Measurements from ENCODE around the gene GANAB. TPM values are rescaled to one million over a fixed set of nuclear protein-coding genes. Genes with fewer than 3 reads are reported as not detected.
A peak's percentile ranks its signal among the peaks of the same experiment; 100 is the strongest.
"Not testable (repeated sequence)": the region's sequence is repeated elsewhere in the genome, so short reads cannot be mapped to it uniquely, and the experiment has no call there.

Gene GANAB
- 100 to 1,000 TPM; 349 to 398 (median 360) TPM for polyA plus RNA-seq (ENCODE audit: insufficient read length in 3 of 3)
- long read RNA-seq, donor 1, transcript GANAB-202 (24 exons, 3,608 nt): major isoform, 11 of 81 reads
- long read RNA-seq, donor 1, partial matches to known transcripts: 64 of 81 reads
- long read RNA-seq, donor 1, other reads (novel, unspliced or antisense): 0 of 81 reads
- long read RNA-seq, donor 2, transcript GANAB-202 (24 exons, 3,608 nt): major isoform, 12 of 79 reads
- long read RNA-seq, donor 2, transcript GANAB-208 (4 exons, 608 nt): minor isoform, 7 of 79 reads
- long read RNA-seq, donor 2, partial matches to known transcripts: 58 of 79 reads
- long read RNA-seq, donor 2, other reads (novel, unspliced or antisense): 0 of 79 reads
- long read RNA-seq, donor 3, transcript GANAB-208 (4 exons, 608 nt): minor isoform, 5 of 125 reads
- long read RNA-seq, donor 3, transcript GANAB-202 (24 exons, 3,608 nt): major isoform, 20 of 125 reads
- long read RNA-seq, donor 3, transcript GANAB-201 (25 exons, 3,906 nt): minor isoform, 7 of 125 reads
- long read RNA-seq, donor 3, partial matches to known transcripts: 93 of 125 reads
- long read RNA-seq, donor 3, other reads (novel, unspliced or antisense): 0 of 125 reads
- long read RNA-seq, donor 4, transcript GANAB-202 (24 exons, 3,608 nt): major isoform, 11 of 51 reads
- long read RNA-seq, donor 4, partial matches to known transcripts: 33 of 51 reads
- long read RNA-seq, donor 4, other reads (novel, unspliced or antisense): 0 of 51 reads
- long read RNA-seq, donor 5: 0 reads
- long read RNA-seq, donor 6, transcript GANAB-202 (24 exons, 3,608 nt): major isoform, 5 of 76 reads
- long read RNA-seq, donor 6, transcript GANAB-208 (4 exons, 608 nt): major isoform, 5 of 76 reads
- long read RNA-seq, donor 6, partial matches to known transcripts: 59 of 76 reads
- long read RNA-seq, donor 6, other reads (novel, unspliced or antisense): 5 of 76 reads
- long read RNA-seq, donor 7, transcript GANAB-208 (4 exons, 608 nt): major isoform, 11 of 104 reads
- long read RNA-seq, donor 7, transcript GANAB-202 (24 exons, 3,608 nt): major isoform, 11 of 104 reads
- long read RNA-seq, donor 7, partial matches to known transcripts: 81 of 104 reads
- long read RNA-seq, donor 7, other reads (novel, unspliced or antisense): 0 of 104 reads
- long read RNA-seq, donor 8, transcript GANAB-201 (25 exons, 3,906 nt): minor isoform, 5 of 154 reads
- long read RNA-seq, donor 8, transcript GANAB-202 (24 exons, 3,608 nt): major isoform, 23 of 154 reads
- long read RNA-seq, donor 8, transcript GANAB-208 (4 exons, 608 nt): minor isoform, 14 of 154 reads
- long read RNA-seq, donor 8, partial matches to known transcripts: 111 of 154 reads
- long read RNA-seq, donor 8, other reads (novel, unspliced or antisense): 0 of 154 reads
- long read RNA-seq, donor 9, transcript GANAB-202 (24 exons, 3,608 nt): major isoform, 8 of 87 reads
- long read RNA-seq, donor 9, partial matches to known transcripts: 76 of 87 reads
- long read RNA-seq, donor 9, other reads (novel, unspliced or antisense): 0 of 87 reads
- long read RNA-seq, donor 10, transcript GANAB-208 (4 exons, 608 nt): minor isoform, 6 of 129 reads
- long read RNA-seq, donor 10, transcript GANAB-202 (24 exons, 3,608 nt): major isoform, 9 of 129 reads
- long read RNA-seq, donor 10, partial matches to known transcripts: 92 of 129 reads
- long read RNA-seq, donor 10, other reads (novel, unspliced or antisense): 18 of 129 reads
- long read RNA-seq, donor 11, transcript GANAB-202 (24 exons, 3,608 nt): major isoform, 11 of 53 reads
- long read RNA-seq, donor 11, partial matches to known transcripts: 40 of 53 reads
- long read RNA-seq, donor 11, other reads (novel, unspliced or antisense): 0 of 53 reads
- long read RNA-seq, donor 12, partial matches to known transcripts: 5 of 11 reads
- long read RNA-seq, donor 12, other reads (novel, unspliced or antisense): 0 of 11 reads
- long read RNA-seq, donor 13: 0 reads
- long read RNA-seq, donor 14, transcript GANAB-202 (24 exons, 3,608 nt): major isoform, 13 of 54 reads
- long read RNA-seq, donor 14, partial matches to known transcripts: 24 of 54 reads
- long read RNA-seq, donor 14, other reads (novel, unspliced or antisense): 10 of 54 reads
- long read RNA-seq, donor 15, partial matches to known transcripts: 13 of 18 reads
- long read RNA-seq, donor 15, other reads (novel, unspliced or antisense): 0 of 18 reads
- long read RNA-seq, donor 16, transcript GANAB-208 (4 exons, 608 nt): minor isoform, 6 of 333 reads
- long read RNA-seq, donor 16, transcript GANAB-201 (25 exons, 3,906 nt): minor isoform, 18 of 333 reads
- long read RNA-seq, donor 16, transcript GANAB-202 (24 exons, 3,608 nt): major isoform, 37 of 333 reads
- long read RNA-seq, donor 16, partial matches to known transcripts: 269 of 333 reads
- long read RNA-seq, donor 16, other reads (novel, unspliced or antisense): 0 of 333 reads

GRCh38 chr11:62645946-62646824, at the start of gene GANAB:
TSS of gene GANAB (minus strand) at chr11:62646613. CDS start at chr11:62646599, 14 bp downstream.
- DNase-seq (ENCODE audit: extremely low read depth in 1 of 11, low read depth in 9 of 11, low spot score in 4 of 11): peak; percentile 91 to 99 (median 98)

GRCh38 chr11:62694455-62695167, 48.2 kb upstream of the GANAB start:
- no peak for DNase-seq (ENCODE audit: extremely low read depth in 1 of 11, low read depth in 9 of 11, low spot score in 4 of 11)

GRCh38 chr11:62693624-62694023, 47.2 kb upstream of the GANAB start:
- not testable (repeated sequence) for DNase-seq (ENCODE audit: extremely low read depth in 1 of 11, low read depth in 9 of 11, low spot score in 4 of 11)

GRCh38 chr11:62689421-62690183, 43.2 kb upstream of the GANAB start, which contains the start of gene LRRN4CL:
TSS of gene LRRN4CL (minus strand) at chr11:62689530. CDS start at chr11:62688508, 1,022 bp downstream.
- no peak for DNase-seq (ENCODE audit: extremely low read depth in 1 of 11, low read depth in 9 of 11, low spot score in 4 of 11)

- DNase-seq (ENCODE audit: extremely low read depth in 1 of 11, low read depth in 9 of 11, low spot score in 4 of 11): no peak
These were observed 42.1 kb upstream of the GANAB start for GRCh38 chr11:62688491-62688890.

- DNase-seq (ENCODE audit: extremely low read depth in 1 of 11, low read depth in 9 of 11, low spot score in 4 of 11): no peak
These were observed 41.3 kb upstream of the GANAB start for GRCh38 chr11:62687508-62688396.

- no peak for DNase-seq (ENCODE audit: extremely low read depth in 1 of 11, low read depth in 9 of 11, low spot score in 4 of 11)
These were observed 36.1 kb upstream of the GANAB start for GRCh38 chr11:62682518-62682917.

- DNase-seq (ENCODE audit: extremely low read depth in 1 of 11, low read depth in 9 of 11, low spot score in 4 of 11): no peak
These were observed 34.4 kb upstream of the GANAB start for GRCh38 chr11:62680825-62681240.

- peak in 8 of 11 donors; percentile 75 to 85 (median 80) for DNase-seq (ENCODE audit: extremely low read depth in 1 of 11, low read depth in 9 of 11, low spot score in 4 of 11)
These were observed 32.6 kb upstream of the GANAB start, which contains the start of gene UBXN1 for GRCh38 chr11:62678770-62679696. TSS of gene UBXN1 (minus strand) at chr11:62679073. CDS start at chr11:62678923, 150 bp downstream.

GRCh38 chr11:62678433-62678769, 32.0 kb upstream of the GANAB start:
- DNase-seq (ENCODE audit: extremely low read depth in 1 of 11, low read depth in 9 of 11, low spot score in 4 of 11): no peak

- DNase-seq (ENCODE audit: extremely low read depth in 1 of 11, low read depth in 9 of 11, low spot score in 4 of 11): no peak
These were observed 31.3 kb upstream of the GANAB start for GRCh38 chr11:62677714-62678113.

GRCh38 chr11:62677156-62677555, 30.7 kb upstream of the GANAB start:
- DNase-seq (ENCODE audit: extremely low read depth in 1 of 11, low read depth in 9 of 11, low spot score in 4 of 11): no peak
